Psoas muscle (tissue), 8 donors: ENCODE data around the gene HMCN2. TPM values are rescaled to one million over a fixed set of nuclear protein-coding genes. Genes with fewer than 3 reads are reported as not detected.

Experiments
- ATAC-seq, 4 donors: fragments of 200-7000 bp; cut with Tn5 transposase; one replicate each; pipeline ENCODE4 v1.9.1; 2020; ENCODE audit warnings: moderate library complexity in 3 of 4, mild to moderate bottlenecking in 2 of 4
- DNase-seq, 2 donors: peaks; one replicate each; pipeline ENCODE4 v3.0.0-alpha.2; 2020
- H3K27ac ChIP-seq: fragments of 200-600 bp; one replicate; pipeline ENCODE4 v1.8.0; 2022
- H3K27me3 ChIP-seq, 3 donors: fragments of 200-600 bp in 1 of 3; one replicate each; pipeline versions ENCODE4 v1.6.1 to v1.8.0; 2013 to 2022; ENCODE audit warnings: low read length in 2 of 3, mild to moderate bottlenecking in 2 of 3, moderate library complexity in 1 of 3; ENCODE audit not compliant: insufficient read depth in 3 of 3
- H3K36me3 ChIP-seq, 2 donors: fragments of 200-600 bp in 1 of 2; one replicate each; pipeline versions ENCODE4 v1.6.1 to v1.8.0; 2013 to 2022; ENCODE audit warnings: low read depth in 1 of 2, mild to moderate bottlenecking in 1 of 2, moderate library complexity in 1 of 2; ENCODE audit not compliant: insufficient read depth in 1 of 2
- H3K4me1 ChIP-seq: fragments of 200-600 bp; one replicate; pipeline ENCODE4 v1.8.0; 2022
- H3K4me3 ChIP-seq: fragments of 200-600 bp; one replicate; pipeline ENCODE4 v1.8.0; 2022; ENCODE audit warnings: mild to moderate bottlenecking
- H3K9me3 ChIP-seq: fragments of 200-600 bp; one replicate; pipeline ENCODE4 v1.8.0; 2022
- WGBS, 3 donors: extraction: QIAGEN DNeasy Blood & Tissue Kit; methylation state at CpG; one replicate each; pipeline versions ENCODE4 v1.1.6 to v1.1.7; 2013; 5-methylcytosine and 5-hydroxymethylcytosine counted together
- intact Hi-C, 2 donors: fragments of 100-400 bp; cut with DNase I; formaldehyde crosslinking; loops; one replicate each; pipeline versions ENCODE4 v1.11.0 to v1.14.2; 2022
- polyA plus RNA-seq, 3 donors: library from polyadenylated mRNA; stranded (reverse); fragments of 200-250 nt; gene quantifications; one replicate each; pipeline ENCODE4 v1.2.3, GENCODE V29; 2013
- total RNA-seq, 4 donors: library from RNA; stranded (reverse); fragmentation: NEBNext Ultra II Directional in 2 of 4; extraction: Animal tissue kit (Norgen Biotek cat#: 25700) in 2 of 4; gene quantifications; one replicate each; pipeline versions ENCODE4 v1.2.1 to v1.2.4, GENCODE V29; 2021 to 2023
- TF ChIP-seq, protein P1 (sequence below): fragments of 200-600 bp; IDR thresholded peaks from one replicate; pipeline ENCODE4 v1.8.0; 2022; ENCODE audit warnings: antibody characterized with exemption
- donor health status: healthy with polysubstance abuse.
- donor health status: DM: no; HTN: no; CAD: no; lungs with moderate emphysema.
- donor health status: Bipolar disorder and iron deficiency.
- donor health status: healthy.
- donor health status: DM: yes; HTN: yes; CAD: no.
- donor health status: DM: no; HTN: no; CAD: no.
- donor health status: DM: no; HTN: no; CAD: no.
- donor health status: DM: yes; HTN: yes; CAD: no.

Gene HMCN2
- total and polyA plus RNA-seq, 7 donors: 3.6 to 13.2 (median 6.7) TPM

- Histone ChIP-seq H3K27ac (no peak overlapping the region), H3K27me3 (peaks cover 0 to 2% (median 1%) of the 10 kb centered on the region in 3 donors), H3K9me3 (no peaks in the 10 kb centered on the region), H3K36me3 (no peaks in the 10 kb centered on the region), H3K4me1 (no peaks in the 10 kb centered on the region), H3K4me3 (no peak overlapping the region)
- ATAC-seq (no peak), DNase-seq (no peak)
- intact Hi-C loops: no loop called here
- TF ChIP-seq, protein P1, sequence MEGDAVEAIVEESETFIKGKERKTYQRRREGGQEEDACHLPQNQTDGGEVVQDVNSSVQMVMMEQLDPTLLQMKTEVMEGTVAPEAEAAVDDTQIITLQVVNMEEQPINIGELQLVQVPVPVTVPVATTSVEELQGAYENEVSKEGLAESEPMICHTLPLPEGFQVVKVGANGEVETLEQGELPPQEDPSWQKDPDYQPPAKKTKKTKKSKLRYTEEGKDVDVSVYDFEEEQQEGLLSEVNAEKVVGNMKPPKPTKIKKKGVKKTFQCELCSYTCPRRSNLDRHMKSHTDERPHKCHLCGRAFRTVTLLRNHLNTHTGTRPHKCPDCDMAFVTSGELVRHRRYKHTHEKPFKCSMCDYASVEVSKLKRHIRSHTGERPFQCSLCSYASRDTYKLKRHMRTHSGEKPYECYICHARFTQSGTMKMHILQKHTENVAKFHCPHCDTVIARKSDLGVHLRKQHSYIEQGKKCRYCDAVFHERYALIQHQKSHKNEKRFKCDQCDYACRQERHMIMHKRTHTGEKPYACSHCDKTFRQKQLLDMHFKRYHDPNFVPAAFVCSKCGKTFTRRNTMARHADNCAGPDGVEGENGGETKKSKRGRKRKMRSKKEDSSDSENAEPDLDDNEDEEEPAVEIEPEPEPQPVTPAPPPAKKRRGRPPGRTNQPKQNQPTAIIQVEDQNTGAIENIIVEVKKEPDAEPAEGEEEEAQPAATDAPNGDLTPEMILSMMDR: no peak
- WGBS, 3 donors: 85 to 90% (median 85%) methylated on average over 9 of the region's 9 CpGs
Observed at GRCh38 chr9:130408669-130409068, 143.1 kb downstream of the HMCN2 start.

- Histone ChIP-seq H3K27me3 (peaks cover 0 to 2% (median 0%) of the 10 kb centered on the region in 3 donors), H3K9me3 (no peaks in the 10 kb centered on the region), H3K4me3 (no peak overlapping the region), H3K4me1 (no peaks in the 10 kb centered on the region), H3K36me3 (no peaks in the 10 kb centered on the region), H3K27ac (no peak overlapping the region)
- intact Hi-C loops: no loop called here
- TF ChIP-seq, protein P1: no peak
- ATAC-seq (no peak), DNase-seq (no peak)
- 68 to 82% (median 80%) methylated on average over 4 of the region's 4 CpGs for WGBS, 3 donors
Observed at GRCh38 chr9:130409246-130409645, 143.7 kb downstream of the HMCN2 start.

- intact Hi-C loops: no loop called here
- H3K27me3 ChIP-seq: peaks cover 0 to 2% (median 0%) of the 10 kb centered on the region in 3 donors
- WGBS, 3 donors: 57 to 71% (median 59%) methylated on average over 12 of the region's 12 CpGs
- H3K36me3 ChIP-seq: no peaks in the 10 kb centered on the region
- H3K4me3 ChIP-seq: no peak overlapping the region
- no peaks in the 10 kb centered on the region for H3K4me1 ChIP-seq
- no peak for DNase-seq
- no peak overlapping the region for H3K27ac ChIP-seq
- ATAC-seq: no peak
- H3K9me3 ChIP-seq: no peaks in the 10 kb centered on the region
- TF ChIP-seq, protein P1: no peak
Observed at GRCh38 chr9:130410443-130410842, 144.9 kb downstream of the HMCN2 start.

DNA sequence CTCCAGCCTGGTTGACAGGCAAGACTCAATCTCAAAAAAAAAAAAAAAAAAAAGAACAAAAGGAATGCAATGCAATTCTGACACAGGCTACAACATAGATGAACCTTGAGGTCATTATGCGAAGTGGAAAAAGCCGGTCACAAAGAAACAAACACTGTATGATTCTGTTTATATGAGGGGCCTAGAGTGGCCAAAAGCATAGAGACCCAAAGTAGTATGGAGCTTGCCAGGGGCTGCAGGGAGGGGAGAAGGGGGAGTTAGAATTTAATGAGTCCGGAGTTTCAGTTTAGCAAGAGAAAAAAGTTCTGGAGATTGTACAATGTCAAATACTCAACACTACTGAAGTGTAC lies 146.0 kb downstream of the HMCN2 start:
- intact Hi-C loops: no loop called here
- no peak overlapping the region for H3K27ac ChIP-seq
- no peaks in the 10 kb centered on the region for H3K9me3 ChIP-seq
- H3K4me1 ChIP-seq: no peaks in the 10 kb centered on the region
- H3K36me3 ChIP-seq: no peaks in the 10 kb centered on the region
- no peak for DNase-seq
- peaks cover 0 to 2% (median 0%) of the 10 kb centered on the region in 3 donors for H3K27me3 ChIP-seq
- WGBS, 3 donors: 76 to 91% (median 77%) methylated on average over 3 of the region's 3 CpGs
- TF ChIP-seq, protein P1: no peak
- ATAC-seq: no peak
- no peak overlapping the region for H3K4me3 ChIP-seq

DNA sequence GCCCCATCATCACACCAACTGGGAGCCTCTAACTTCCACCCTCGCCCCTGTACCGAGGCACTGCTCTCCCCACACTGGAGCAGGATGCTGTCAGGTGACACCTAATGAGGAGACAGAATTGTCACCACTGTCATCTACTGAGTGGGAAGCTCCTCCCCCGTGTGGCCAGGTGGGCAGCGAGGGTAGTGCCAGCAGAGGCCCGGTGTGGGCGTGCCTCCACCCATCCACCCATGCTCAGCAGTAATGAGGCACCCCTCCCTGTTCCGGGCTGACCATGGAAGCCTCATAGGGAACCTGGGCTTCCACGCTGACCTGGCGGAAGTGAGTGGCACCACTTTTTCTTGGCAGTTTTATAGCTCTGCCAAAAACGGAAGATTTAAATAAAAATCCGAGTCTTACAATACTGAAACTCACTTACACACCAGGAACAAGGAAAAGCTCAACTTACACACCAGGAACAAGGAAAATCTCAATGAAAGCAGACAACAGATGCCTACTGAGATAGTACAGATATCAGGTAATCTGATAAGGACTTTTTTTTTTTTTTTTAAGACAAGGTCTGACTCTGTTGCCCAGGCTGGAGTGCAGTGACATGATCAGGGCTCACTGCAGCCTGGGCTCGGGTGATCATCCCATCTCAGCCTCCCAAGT lies 148.6 kb downstream of the HMCN2 start:
- H3K4me1 ChIP-seq: no peaks in the 10 kb centered on the region
- no peak overlapping the region for H3K4me3 ChIP-seq
- H3K36me3 ChIP-seq: no peaks in the 10 kb centered on the region
- TF ChIP-seq, protein P1: no peak
- ATAC-seq (no peak), DNase-seq (no peak)
- H3K27ac ChIP-seq: no peak overlapping the region
- H3K9me3 ChIP-seq: no peaks in the 10 kb centered on the region
- intact Hi-C loops: no loop called here
- H3K27me3 ChIP-seq: peaks cover 0 to 9% (median 0%) of the 10 kb centered on the region in 3 donors
- 86 to 89% (median 86%) methylated on average over 12 of the region's 12 CpGs for WGBS, 3 donors
